ENCODE data around the gene IMP4.

- TF ChIP-seq POLR2A (IDR thresholded peaks at IDR 0.05): no peak
- TF ChIP-seq, protein P1, sequence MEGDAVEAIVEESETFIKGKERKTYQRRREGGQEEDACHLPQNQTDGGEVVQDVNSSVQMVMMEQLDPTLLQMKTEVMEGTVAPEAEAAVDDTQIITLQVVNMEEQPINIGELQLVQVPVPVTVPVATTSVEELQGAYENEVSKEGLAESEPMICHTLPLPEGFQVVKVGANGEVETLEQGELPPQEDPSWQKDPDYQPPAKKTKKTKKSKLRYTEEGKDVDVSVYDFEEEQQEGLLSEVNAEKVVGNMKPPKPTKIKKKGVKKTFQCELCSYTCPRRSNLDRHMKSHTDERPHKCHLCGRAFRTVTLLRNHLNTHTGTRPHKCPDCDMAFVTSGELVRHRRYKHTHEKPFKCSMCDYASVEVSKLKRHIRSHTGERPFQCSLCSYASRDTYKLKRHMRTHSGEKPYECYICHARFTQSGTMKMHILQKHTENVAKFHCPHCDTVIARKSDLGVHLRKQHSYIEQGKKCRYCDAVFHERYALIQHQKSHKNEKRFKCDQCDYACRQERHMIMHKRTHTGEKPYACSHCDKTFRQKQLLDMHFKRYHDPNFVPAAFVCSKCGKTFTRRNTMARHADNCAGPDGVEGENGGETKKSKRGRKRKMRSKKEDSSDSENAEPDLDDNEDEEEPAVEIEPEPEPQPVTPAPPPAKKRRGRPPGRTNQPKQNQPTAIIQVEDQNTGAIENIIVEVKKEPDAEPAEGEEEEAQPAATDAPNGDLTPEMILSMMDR (IDR thresholded peaks at IDR 0.05): no peak
- no peak for TF ChIP-seq EP300 (IDR thresholded peaks at IDR 0.05)
Measured at GRCh38 chr2:130390460-130391057, 47.9 kb downstream of the IMP4 start.
